ENCODE measurements around the gene KLHL29. TPM values are rescaled to one million over a fixed set of nuclear protein-coding genes. Genes with fewer than 3 reads are reported as not detected.

The KLHL29 gene
- polyA plus RNA-seq, 1 of the 3 experiments (the other 2 are of a cell fraction): 4.6 TPM

GRCh38 chr2:23475473-23475872 lies 90.5 kb downstream of the KLHL29 start:
- POLR2A ChIA-PET: interaction anchor here (0.7 kb wide), 1 partner anchor 15 kb away, joined by 3 read pairs; no protein-coding TSS in a partner anchor

DNA sequence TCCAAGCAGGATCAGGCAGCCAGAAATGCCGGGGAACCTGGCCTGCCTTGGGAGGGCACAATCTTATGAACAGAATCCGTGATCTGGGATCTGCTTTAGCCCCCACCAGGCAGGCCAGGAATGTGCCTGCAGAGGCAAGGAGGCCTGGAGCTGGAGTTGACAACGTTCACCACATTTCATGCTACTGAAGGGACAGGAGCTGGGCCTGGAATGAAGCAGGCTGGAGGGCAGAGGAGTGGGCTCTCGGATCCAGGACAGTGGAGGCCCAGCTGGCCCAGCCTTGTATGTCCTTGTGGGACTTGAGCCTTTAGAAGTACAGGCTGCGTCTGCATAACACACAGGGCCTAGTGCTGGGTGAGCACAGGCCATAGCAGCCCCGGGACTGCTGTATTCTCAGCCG lies 91.8 kb downstream of the KLHL29 start:
- Histone ChIP-seq H3K9me2 (no peaks in the 10 kb centered on the region), H4K20me1 (ENCODE audit: insufficient read depth) (no peaks in the 10 kb centered on the region), H3K4me2 (no peak overlapping the region), H3K27me3 (ENCODE audit: insufficient read depth) (no peaks in the 10 kb centered on the region), H2AFZ (ENCODE audit: low read depth) (no peak overlapping the region), H3K9me3 (no peaks in the 10 kb centered on the region), H3K36me3 (replicated peaks in 1 of 2; ENCODE audit: control insufficient read depth in 1 of 2, insufficient read depth in 2 of 2, low read length in 1 of 2) (no peaks in the 10 kb centered on the region), H3K4me1 (ENCODE audit: control insufficient read depth in 1 of 2, insufficient read depth in 2 of 2, low read depth in 1 of 2, low read length in 1 of 2) (peaks cover 12 to 14% of the 10 kb centered on the region in 2 experiments; a peak in 2 of 4 replicates), H3K4me3 (ENCODE audit: low read depth in 2 of 2, low read length in 1 of 2) (no peak overlapping the region), H3F3A (replicated peaks; ENCODE audit: insufficient read depth) (no peaks in the 10 kb centered on the region), H3K79me2 (ENCODE audit: insufficient read depth) (no peaks in the 10 kb centered on the region), H3K9ac (no peak overlapping the region), H3K27ac (ENCODE audit: low read depth in 2 of 2, low read length in 1 of 2) (no peak overlapping the region)
- CTCF ChIA-PET: interaction anchor here (1.0 to 3.8 kb wide), 6 partner anchors 10 to 72 kb away, joined by 3 to 14 read pairs (median 8); no protein-coding TSS in a partner anchor
- TF ChIP-seq TCF12 (IDR thresholded peaks at IDR 0.05): no peak
- TF ChIP-seq TAF1 (IDR thresholded peaks at IDR 0.05; ENCODE audit: borderline replicate concordance, low read depth, low read length): no peak
- TF ChIP-seq RCOR1 (IDR thresholded peaks at IDR 0.05; ENCODE audit: low read length): no peak
- no peak for TF ChIP-seq USF1 (IDR thresholded peaks at IDR 0.05; ENCODE audit: borderline replicate concordance, low read depth)
- no peak for DNase-seq
- WGBS (ENCODE audit: low lambda C conversion rate): 84% methylated on average over 6 of the region's 7 CpGs
- POLR2A ChIA-PET: no interaction called here

More at GRCh38 chr2:23475473-23475872, 90.5 kb downstream of the KLHL29 start:
- Histone ChIP-seq H3K9me2 (no peaks in the 10 kb centered on the region), H3K9ac (no peak overlapping the region), H3K4me2 (no peak overlapping the region), H3F3A (replicated peaks; ENCODE audit: insufficient read depth) (no peaks in the 10 kb centered on the region), H3K27me3 (ENCODE audit: insufficient read depth) (no peaks in the 10 kb centered on the region), H3K9me3 (no peaks in the 10 kb centered on the region), H3K36me3 (replicated peaks in 1 of 2; ENCODE audit: control insufficient read depth in 1 of 2, insufficient read depth in 2 of 2, low read length in 1 of 2) (no peaks in the 10 kb centered on the region), H3K27ac (ENCODE audit: low read depth in 2 of 2, low read length in 1 of 2) (no peak overlapping the region), H3K4me3 (ENCODE audit: low read depth in 2 of 2, low read length in 1 of 2) (no peak overlapping the region), H3K4me1 (ENCODE audit: control insufficient read depth in 1 of 2, insufficient read depth in 2 of 2, low read depth in 1 of 2, low read length in 1 of 2) (peaks cover 4 to 10% of the 10 kb centered on the region in 2 experiments; a peak in 2 of 4 replicates), H2AFZ (ENCODE audit: low read depth) (no peak overlapping the region), H4K20me1 (ENCODE audit: insufficient read depth) (no peaks in the 10 kb centered on the region), H3K79me2 (ENCODE audit: insufficient read depth) (no peaks in the 10 kb centered on the region)
- no peak for DNase-seq
- CTCF ChIA-PET: interaction anchor here (2.2 to 2.7 kb wide), 2 partner anchors 12 to 17 kb away, joined by 8 to 9 read pairs; no protein-coding TSS in a partner anchor
- TF ChIP-seq, protein P1, sequence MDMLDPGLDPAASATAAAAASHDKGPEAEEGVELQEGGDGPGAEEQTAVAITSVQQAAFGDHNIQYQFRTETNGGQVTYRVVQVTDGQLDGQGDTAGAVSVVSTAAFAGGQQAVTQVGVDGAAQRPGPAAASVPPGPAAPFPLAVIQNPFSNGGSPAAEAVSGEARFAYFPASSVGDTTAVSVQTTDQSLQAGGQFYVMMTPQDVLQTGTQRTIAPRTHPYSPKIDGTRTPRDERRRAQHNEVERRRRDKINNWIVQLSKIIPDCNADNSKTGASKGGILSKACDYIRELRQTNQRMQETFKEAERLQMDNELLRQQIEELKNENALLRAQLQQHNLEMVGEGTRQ (IDR thresholded peaks at IDR 0.05; ENCODE audit: borderline replicate concordance, low read depth, low read length): no peak
- TF ChIP-seq YY1 (IDR thresholded peaks at IDR 0.05; ENCODE audit: low read depth): no peak
- no peak for TF ChIP-seq SIN3A (IDR thresholded peaks at IDR 0.05; ENCODE audit: borderline replicate concordance, low read depth, low read length)
- no peak for TF ChIP-seq NRF1 (IDR thresholded peaks at IDR 0.05; ENCODE audit: low read depth, low read length)
- no peak for TF ChIP-seq SMC3 (IDR thresholded peaks at IDR 0.05; ENCODE audit: low read depth, low read length)
- TF ChIP-seq EZH2phosphoT487 (IDR thresholded peaks at IDR 0.05; ENCODE audit: borderline replicate concordance, low read depth): no peak
- no peak for TF ChIP-seq MXI1 (IDR thresholded peaks at IDR 0.05; ENCODE audit: low read depth, low read length)
- no peak for TF ChIP-seq PBX3 (IDR thresholded peaks at IDR 0.05)
- no peak for TF ChIP-seq FOXM1 (IDR thresholded peaks at IDR 0.05; ENCODE audit: low read depth)
- TF ChIP-seq TEAD4 (IDR thresholded peaks at IDR 0.05; ENCODE audit: borderline replicate concordance, insufficient read depth): no peak
- TF ChIP-seq, protein P2, sequence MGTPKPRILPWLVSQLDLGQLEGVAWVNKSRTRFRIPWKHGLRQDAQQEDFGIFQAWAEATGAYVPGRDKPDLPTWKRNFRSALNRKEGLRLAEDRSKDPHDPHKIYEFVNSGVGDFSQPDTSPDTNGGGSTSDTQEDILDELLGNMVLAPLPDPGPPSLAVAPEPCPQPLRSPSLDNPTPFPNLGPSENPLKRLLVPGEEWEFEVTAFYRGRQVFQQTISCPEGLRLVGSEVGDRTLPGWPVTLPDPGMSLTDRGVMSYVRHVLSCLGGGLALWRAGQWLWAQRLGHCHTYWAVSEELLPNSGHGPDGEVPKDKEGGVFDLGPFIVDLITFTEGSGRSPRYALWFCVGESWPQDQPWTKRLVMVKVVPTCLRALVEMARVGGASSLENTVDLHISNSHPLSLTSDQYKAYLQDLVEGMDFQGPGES (IDR thresholded peaks at IDR 0.05; ENCODE audit: low read depth, low read length): no peak
- no peak for TF ChIP-seq RCOR1 (IDR thresholded peaks at IDR 0.05; ENCODE audit: low read length)
- no peak for TF ChIP-seq TAF1 (IDR thresholded peaks at IDR 0.05; ENCODE audit: borderline replicate concordance, low read depth, low read length)
- TF ChIP-seq GABPA (IDR thresholded peaks at IDR 0.05; ENCODE audit: low read depth): no peak
- TF ChIP-seq FOSL2 (IDR thresholded peaks at IDR 0.05; ENCODE audit: borderline replicate concordance, low read depth): no peak
- no peak for TF ChIP-seq EP300 (IDR thresholded peaks at IDR 0.05; ENCODE audit: borderline replicate concordance in 1 of 2, low read depth in 1 of 2, low read length in 1 of 2)
- WGBS (ENCODE audit: low lambda C conversion rate): 94% methylated on average over 11 of the region's 11 CpGs

Data from SK-N-SH (cell line).